Ectodermal cell (in vitro differentiated cells): ENCODE results near the gene CHTF8.
"Not testable (repeated sequence)": the region's sequence is repeated elsewhere in the genome, so short reads cannot be mapped to it uniquely, and the experiment has no call there.

Source experiments
- H3K27ac ChIP-seq: 2 replicates; pipeline ENCODE4 v1.7.0; 2013; ENCODE audit warnings: mild to moderate bottlenecking, low read depth, low read length; ENCODE audit not compliant: insufficient read depth, poor library complexity, severe bottlenecking
- H3K27me3 ChIP-seq: 2 replicates; pipeline ENCODE4 v1.7.0; 2013; ENCODE audit warnings: mild to moderate bottlenecking, low read length; ENCODE audit not compliant: insufficient read depth, control insufficient read depth, poor library complexity, severe bottlenecking
- H3K36me3 ChIP-seq: one replicate; pipeline ENCODE4 v1.7.0; 2013; ENCODE audit warnings: low read length; ENCODE audit not compliant: control insufficient read depth, insufficient read depth
- H3K4me1 ChIP-seq: one replicate; pipeline ENCODE4 v1.7.0; 2013; ENCODE audit warnings: low read length; ENCODE audit not compliant: control insufficient read depth, insufficient read depth
- H3K4me3 ChIP-seq: 2 replicates; pipeline ENCODE4 v1.7.0; 2013; ENCODE audit warnings: low read depth, low read length, control low read depth; ENCODE audit not compliant: insufficient read depth
- H3K9me3 ChIP-seq: 2 replicates; pipeline ENCODE4 v1.7.0; 2013; ENCODE audit warnings: mild to moderate bottlenecking, low read length, moderate library complexity; ENCODE audit not compliant: control insufficient read depth
- WGBS, 2 experiments: methylation state at CpG; one replicate each; pipeline ENCODE4 v1.1.7; 2013; ENCODE audit warnings: missing lambda C conversion rate in 2 of 2; 5-methylcytosine and 5-hydroxymethylcytosine counted together

CHTF8 gene

GRCh38 chr16:69166221-69166833, 33.9 kb upstream of the CHTF8 start:
- peaks cover 50% of the 10 kb centered on the region for H3K36me3 ChIP-seq
- H3K4me3 ChIP-seq: no peak overlapping the region
- no peaks in the 10 kb centered on the region for H3K27me3 ChIP-seq
- H3K4me1 ChIP-seq: no peaks in the 10 kb centered on the region
- WGBS, 2 experiments: 94% methylated on average over 8 of the region's 8 CpGs
- no peak overlapping the region for H3K27ac ChIP-seq
- no peaks in the 10 kb centered on the region for H3K9me3 ChIP-seq

DNA sequence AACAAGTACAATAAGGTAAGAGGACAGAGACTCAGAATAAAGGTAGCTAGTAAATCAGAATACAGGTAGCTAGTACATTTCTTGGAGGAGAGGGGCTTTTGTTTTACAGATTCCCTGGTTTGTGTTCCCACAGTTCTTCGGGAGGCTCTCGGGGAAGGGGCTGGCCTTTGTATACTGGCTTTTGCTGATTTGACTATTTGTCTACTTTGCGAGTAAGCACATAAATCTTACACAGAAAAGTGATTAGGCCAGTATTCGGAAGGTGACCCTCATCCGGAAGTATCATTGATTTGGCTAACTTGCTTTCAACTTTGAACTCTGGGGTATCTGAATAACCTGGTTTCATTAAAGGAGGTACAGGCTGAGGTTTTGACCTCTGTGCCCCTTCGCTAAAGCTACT, 33.2 kb upstream of the CHTF8 start:
- H3K36me3 ChIP-seq: peaks cover 53% of the 10 kb centered on the region
- H3K27ac ChIP-seq: no peak overlapping the region
- no peaks in the 10 kb centered on the region for H3K9me3 ChIP-seq
- H3K4me3 ChIP-seq: no peak overlapping the region
- 93 to 97% methylated on average over 6 of the region's 6 CpGs for WGBS, 2 experiments
- H3K4me1 ChIP-seq: no peaks in the 10 kb centered on the region
- H3K27me3 ChIP-seq: no peaks in the 10 kb centered on the region

GRCh38 chr16:69160192-69160591, 27.8 kb upstream of the CHTF8 start:
- H3K4me3 ChIP-seq: no peak overlapping the region
- no peaks in the 10 kb centered on the region for H3K4me1 ChIP-seq
- H3K27me3 ChIP-seq: no peaks in the 10 kb centered on the region
- H3K27ac ChIP-seq: no peak overlapping the region
- WGBS, 2 experiments: 93 to 94% methylated on average over 1 of the region's 1 CpG
- H3K36me3 ChIP-seq: peaks cover 40% of the 10 kb centered on the region
- no peaks in the 10 kb centered on the region for H3K9me3 ChIP-seq

- Histone ChIP-seq H3K4me1 (no peaks in the 10 kb centered on the region), H3K27me3 (no peaks in the 10 kb centered on the region), H3K36me3 (peaks cover 45% of the 10 kb centered on the region), H3K4me3 (no peak overlapping the region), H3K27ac (no peak overlapping the region), H3K9me3 (no peaks in the 10 kb centered on the region)
- 87 to 97% methylated on average over 3 of the region's 3 CpGs for WGBS, 2 experiments
Observed at GRCh38 chr16:69157196-69157595, 24.8 kb upstream of the CHTF8 start.

GRCh38 chr16:69150146-69150865, 17.9 kb upstream of the CHTF8 start:
- Histone ChIP-seq H3K4me1 (no peaks in the 10 kb centered on the region), H3K27me3 (no peaks in the 10 kb centered on the region), H3K9me3 (no peaks in the 10 kb centered on the region), H3K4me3 (no peak overlapping the region), H3K36me3 (peaks cover 35% of the 10 kb centered on the region), H3K27ac (no peak overlapping the region)
- WGBS, 2 experiments: 78 to 80% methylated on average over 15 to 16 of the region's 16 CpGs

GRCh38 chr16:69149621-69150020, 17.2 kb upstream of the CHTF8 start:
- 94 to 96% methylated on average over 9 of the region's 9 CpGs for WGBS, 2 experiments
- not testable (repeated sequence) for H3K4me3 ChIP-seq, H3K27ac ChIP-seq, H3K9me3 ChIP-seq, H3K4me1 ChIP-seq, H3K27me3 ChIP-seq
- H3K36me3 ChIP-seq: peaks cover 33% of the 10 kb centered on the region

GRCh38 chr16:69145658-69146057, 13.3 kb upstream of the CHTF8 start:
- 95 to 96% methylated on average over 4 of the region's 4 CpGs for WGBS, 2 experiments
- Histone ChIP-seq H3K4me3 (no peak overlapping the region), H3K27me3 (no peaks in the 10 kb centered on the region), H3K4me1 (no peaks in the 10 kb centered on the region), H3K36me3 (peaks cover 42% of the 10 kb centered on the region), H3K9me3 (no peaks in the 10 kb centered on the region), H3K27ac (no peak overlapping the region)

- Histone ChIP-seq H3K9me3 (no peaks in the 10 kb centered on the region), H3K4me3 (no peak overlapping the region), H3K4me1 (no peaks in the 10 kb centered on the region), H3K27ac (no peak overlapping the region), H3K27me3 (no peaks in the 10 kb centered on the region), H3K36me3 (peaks cover 52% of the 10 kb centered on the region)
- 96 to 97% methylated on average over 11 of the region's 11 CpGs for whole genome bisulfite sequencing, 2 experiments
Observed at GRCh38 chr16:69143116-69143515, 10.7 kb upstream of the CHTF8 start.

DNA sequence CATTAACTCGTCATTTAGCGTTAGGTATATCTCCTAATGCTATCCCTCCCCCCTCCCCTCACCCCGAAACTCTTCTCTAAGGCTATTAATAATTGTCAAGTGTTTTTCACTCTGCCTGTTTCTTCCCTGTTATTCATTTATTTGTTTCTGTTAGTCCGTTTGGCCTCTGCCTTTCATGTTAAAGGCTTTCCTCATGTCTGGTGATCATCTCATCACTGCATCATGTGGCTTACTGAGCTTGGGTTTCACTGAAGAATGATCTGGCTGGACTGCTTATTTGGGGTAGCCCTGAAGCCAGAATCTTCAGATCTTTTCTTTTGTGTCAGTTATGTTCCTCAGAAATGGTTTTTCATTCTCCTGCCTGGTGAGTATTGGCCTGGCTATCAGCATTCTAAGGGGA, 9.5 kb upstream of the CHTF8 start:
- Histone ChIP-seq H3K4me3 (no peak overlapping the region), H3K9me3 (no peaks in the 10 kb centered on the region), H3K36me3 (peaks cover 58% of the 10 kb centered on the region), H3K27ac (no peak overlapping the region), H3K27me3 (no peaks in the 10 kb centered on the region), H3K4me1 (no peaks in the 10 kb centered on the region)
- WGBS, 2 experiments: 92 to 99% methylated on average over 4 of the region's 4 CpGs

GRCh38 chr16:69141014-69141413, 8.6 kb upstream of the CHTF8 start:
- Histone ChIP-seq H3K36me3 (peaks cover 58% of the 10 kb centered on the region), H3K27me3 (no peaks in the 10 kb centered on the region), H3K4me3 (no peak overlapping the region), H3K4me1 (no peaks in the 10 kb centered on the region), H3K27ac (no peak overlapping the region), H3K9me3 (no peaks in the 10 kb centered on the region)
- WGBS, 2 experiments: 96 to 99% methylated on average over 5 of the region's 5 CpGs
